Hematopoietic multipotent progenitor cell treated with erythropoietin and hydrocortisone succinate and interleukin-3 and kit ligand, for 17 days (in vitro differentiated cells): ENCODE results near the gene RAB11FIP3.

Experiments used
- DNase-seq: peaks from one replicate; pipeline ENCODE4 v3.0.0-alpha.2; 2015; ENCODE audit warnings: low spot score

Gene RAB11FIP3

DNA sequence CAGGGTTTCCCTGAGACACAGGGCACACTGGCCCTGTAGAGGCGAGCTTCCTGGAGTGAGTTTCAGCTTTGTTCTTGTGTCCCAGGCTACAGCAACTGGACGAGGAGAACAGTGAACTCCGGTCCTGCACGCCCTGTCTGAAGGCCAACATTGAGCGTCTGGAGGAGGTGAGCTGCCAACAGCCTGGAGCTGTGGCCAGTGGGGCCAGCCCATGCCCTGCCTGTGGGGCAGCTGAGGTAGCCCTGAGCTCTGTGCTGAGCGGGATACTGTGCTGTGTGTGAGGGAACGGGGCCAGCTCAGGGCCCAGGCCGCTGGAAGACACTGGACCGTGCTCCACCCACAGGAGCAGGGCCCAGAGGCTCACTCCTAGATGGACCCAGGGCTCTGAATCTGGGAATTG lies 93.4 kb downstream of the RAB11FIP3 start:
- DNase-seq, result no peak

DNA sequence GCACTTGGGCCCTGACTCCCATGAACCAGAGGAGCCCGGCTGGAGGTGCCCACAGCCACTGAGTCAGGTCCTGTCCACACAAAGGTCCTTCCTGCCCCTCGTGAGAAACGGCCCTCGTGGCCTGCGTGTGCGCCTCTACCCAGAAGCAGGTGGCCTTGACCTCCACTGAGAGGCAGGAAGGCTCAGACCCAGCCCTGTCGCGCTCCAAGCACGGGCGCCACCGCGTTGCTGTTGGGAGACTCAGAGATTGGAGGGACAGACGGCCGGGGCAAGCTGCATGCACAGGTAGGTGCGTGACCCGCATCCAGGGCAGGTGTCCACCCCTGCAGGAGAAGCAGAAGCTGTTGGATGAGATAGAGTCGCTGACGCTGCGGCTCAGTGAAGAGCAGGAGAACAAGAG lies 94.0 kb downstream of the RAB11FIP3 start:
- DNase-seq, result no peak

DNA sequence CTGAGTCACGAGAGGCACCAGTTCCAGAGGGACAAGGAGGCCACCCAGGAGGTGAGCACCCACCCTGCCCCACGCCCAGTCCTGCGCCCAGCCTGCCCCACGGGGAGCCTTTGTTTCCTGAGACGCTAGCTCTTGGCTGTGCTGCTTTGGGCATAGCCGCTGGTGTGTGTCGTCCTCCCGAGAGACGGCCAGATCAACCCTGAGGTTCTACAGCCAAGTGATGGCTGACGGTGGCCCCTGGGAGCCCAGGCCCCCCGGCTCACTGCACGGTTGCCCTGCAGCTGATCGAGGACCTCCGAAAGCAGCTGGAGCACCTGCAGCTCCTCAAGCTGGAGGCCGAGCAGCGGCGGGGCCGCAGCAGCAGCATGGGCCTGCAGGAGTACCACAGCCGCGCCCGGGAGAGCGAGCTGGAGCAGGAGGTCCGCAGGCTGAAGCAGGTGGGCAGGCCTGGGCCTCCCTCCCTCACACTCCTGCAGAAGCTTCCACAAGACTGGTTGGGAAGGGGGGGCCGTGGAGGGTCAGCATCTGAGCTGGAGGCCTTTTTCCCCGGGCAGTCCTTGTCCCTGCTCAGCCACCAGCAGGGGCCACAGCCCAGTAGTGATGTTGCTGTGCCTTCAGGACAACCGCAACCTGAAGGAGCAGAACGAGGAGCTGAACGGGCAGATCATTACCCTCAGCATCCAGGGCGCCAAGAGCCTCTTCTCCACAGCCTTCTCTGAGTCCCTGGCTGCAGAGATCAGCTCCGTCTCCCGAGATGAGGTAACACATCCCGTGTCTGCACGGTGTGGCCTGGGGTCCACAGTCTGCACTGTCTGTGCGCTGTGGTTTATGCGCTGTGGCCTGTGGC lies 94.6 kb downstream of the RAB11FIP3 start:
- no peak for DNase-seq

DNA sequence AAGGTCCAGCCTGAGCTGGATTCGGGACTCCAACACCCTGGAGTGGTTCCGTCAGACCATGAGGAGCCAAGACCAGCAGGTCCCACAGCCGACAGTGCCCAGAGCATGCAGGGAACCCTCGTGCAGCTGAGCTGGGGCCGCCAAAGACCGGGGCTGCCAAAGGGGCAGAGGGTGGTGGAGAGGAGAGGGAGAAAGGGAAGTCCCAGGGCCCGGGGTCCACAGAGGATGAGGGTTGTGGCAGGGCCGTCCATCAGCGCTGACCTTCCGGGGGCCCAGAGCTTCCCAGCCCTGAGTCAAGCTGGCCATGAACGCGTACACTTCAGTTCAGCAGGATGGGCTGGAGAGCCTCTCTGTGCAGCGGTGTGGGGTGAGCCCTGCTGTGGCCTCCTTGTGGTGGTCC lies 95.4 kb downstream of the RAB11FIP3 start:
- DNase-seq, result no peak

DNA sequence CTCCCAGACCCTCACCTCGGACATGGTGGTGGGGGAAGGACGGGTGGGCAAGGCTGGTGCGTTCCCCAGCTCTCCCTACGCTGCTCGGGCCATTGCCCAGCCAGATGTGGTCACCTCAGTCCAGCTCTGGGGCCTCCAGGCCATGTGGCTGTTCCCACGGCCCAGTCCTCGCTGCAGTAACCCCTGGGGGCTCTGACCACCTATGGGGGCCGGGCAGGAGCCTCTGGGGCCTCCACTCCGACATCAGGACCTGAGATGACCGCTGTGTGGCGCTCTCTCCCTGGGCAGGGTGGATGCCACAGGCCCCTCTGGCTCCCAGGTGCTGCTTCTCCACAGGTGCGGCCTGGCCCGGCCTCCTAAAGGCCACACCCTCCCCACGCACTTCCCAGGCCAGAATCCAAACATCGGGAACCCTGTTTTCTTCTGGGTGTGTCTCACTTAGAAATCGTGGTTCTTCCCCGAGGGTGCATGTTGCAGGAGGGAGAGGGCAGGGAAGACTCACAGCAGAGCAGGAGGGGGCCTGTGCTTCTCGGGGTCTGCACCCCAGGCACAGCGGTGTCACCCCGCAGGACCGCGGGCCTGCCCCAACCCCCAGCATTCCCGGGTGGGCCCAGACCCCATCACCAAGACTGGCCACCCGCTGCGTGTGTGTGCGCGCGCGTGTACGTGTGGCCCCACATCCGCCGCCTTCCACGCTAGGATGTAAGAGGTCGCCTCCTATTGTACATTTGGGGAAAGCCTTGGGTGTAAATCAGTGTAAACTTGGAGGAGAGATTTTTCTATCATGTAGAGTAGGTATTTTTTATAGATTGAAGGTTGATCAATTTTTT lies 96.1 kb downstream of the RAB11FIP3 start:
- DNase-seq, result no peak

DNA sequence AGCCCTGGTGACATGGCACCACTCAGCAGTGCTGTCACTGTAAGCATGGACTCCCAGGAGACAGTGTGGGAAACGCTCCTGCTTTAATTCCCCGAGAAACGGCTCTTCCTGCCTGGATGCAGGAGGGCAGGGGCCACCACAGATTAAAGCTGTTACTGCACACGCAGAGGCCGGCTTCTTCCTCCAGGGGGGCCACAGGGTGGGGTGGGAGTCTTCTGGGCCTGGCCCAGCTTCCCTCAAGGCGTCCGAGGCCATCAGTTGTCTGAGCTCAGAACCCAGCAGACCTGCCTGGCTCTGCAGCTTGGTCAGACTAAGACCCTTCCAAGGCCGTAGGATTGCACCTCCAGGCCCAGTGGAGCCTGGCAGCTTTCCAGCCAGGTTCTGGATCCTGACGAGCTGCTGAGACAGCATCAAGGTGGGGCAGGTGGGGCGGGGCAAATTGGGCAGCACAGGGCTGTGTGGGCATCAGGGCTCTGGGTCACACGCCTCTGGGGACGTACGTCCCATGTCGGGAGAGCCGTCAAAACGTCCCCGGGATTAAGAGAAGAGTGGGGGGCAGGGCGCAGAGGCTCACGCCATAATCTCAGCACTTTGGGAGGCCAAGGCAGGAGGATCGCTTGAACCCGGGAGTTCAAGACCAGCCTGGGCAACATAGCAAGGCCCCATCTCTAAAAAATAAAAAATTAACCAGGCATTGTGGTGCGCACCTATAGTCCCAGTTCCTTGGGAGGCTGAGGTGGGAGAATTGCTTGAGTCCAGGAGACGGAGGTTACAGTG lies 97.1 kb downstream of the RAB11FIP3 start:
- no peak for DNase-seq

DNA sequence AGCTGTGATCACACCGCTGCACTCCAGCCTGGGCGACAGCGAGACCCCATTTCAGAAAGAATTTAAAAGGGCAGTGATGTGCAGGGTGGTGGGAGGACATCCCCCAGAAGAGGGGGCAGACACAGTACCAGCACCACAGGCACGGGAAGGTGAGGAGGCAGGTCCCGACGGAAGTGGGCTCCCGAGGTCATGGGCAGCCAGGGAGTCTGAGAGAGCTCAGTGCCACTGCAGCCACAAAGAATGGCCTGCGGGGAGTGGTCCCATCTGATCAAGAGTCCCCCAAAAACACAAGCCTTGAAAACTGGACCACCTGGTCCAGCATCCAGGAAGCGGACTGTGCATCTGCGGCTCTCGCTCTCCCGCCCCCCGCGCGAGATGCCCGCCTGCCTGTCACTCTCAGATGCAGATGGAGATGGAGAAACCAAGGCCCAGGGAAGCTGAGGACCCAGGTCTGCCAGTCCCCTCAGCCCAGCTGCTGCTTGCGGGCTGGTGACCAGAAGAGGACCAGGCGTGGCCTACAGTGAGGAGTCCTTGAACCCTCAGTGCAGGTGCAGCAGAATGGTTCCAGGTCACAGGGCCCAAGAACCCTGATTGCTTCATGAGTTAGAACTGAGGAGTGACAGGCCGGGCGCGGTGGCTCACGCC lies 97.8 kb downstream of the RAB11FIP3 start:
- no peak for DNase-seq

DNA sequence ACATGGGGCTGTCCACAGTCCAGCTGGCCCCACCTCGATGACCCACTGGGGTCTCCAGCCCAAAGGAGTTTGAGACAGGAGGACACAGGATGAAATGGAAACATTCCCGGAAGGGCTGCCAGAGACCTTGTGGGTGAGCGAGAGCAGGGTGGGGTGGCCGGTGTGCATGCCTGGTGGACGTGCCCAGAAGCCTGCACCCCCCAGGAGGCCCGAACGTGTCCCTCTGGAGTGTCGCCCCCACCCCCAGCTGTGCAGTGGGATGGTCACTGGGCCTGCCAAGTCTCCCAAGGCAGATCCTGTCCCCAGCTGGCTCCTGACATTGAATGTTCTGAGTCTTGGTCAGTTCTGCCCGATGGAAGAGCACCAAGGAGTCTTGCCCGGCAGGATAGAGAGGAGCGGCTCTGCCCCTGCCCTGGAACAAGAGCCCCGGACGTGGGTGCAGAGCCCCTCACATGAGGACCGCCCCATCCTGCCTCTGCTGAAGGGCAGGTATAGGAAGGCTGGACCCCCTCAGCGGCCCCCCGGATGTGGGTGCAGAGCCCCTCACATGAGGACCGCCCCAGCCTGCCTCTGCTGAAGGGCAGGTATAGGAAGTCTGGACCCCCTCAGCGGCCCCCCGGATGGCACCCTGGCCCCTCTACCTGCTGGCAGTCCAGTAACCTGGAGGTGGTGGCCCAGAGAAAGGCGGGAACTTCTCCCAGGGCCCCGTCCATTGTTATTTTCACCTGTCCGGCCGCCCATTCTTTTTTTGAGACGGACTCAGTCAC lies 99.0 kb downstream of the RAB11FIP3 start:
- no peak for DNase-seq

DNA sequence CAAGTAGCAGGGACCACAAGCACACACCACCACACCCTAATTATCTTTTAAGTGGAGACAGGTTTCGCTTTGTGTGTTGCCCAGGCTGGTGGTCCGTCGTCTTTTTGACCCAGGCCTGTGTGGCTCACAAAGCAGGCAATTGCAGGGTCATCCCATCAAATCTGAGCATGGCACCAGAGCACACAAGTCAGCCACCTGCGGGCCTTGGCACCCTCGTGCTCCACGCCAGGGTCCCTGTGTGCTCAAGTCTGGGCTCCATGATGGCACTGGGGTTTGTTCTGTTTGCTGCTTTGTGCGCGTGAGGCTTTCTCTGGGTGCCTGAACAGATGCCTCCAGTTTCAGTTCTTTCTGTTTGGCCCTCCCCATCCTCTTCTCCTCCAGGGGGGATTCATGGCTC lies 99.7 kb downstream of the RAB11FIP3 start:
- DNase-seq, result no peak

DNA sequence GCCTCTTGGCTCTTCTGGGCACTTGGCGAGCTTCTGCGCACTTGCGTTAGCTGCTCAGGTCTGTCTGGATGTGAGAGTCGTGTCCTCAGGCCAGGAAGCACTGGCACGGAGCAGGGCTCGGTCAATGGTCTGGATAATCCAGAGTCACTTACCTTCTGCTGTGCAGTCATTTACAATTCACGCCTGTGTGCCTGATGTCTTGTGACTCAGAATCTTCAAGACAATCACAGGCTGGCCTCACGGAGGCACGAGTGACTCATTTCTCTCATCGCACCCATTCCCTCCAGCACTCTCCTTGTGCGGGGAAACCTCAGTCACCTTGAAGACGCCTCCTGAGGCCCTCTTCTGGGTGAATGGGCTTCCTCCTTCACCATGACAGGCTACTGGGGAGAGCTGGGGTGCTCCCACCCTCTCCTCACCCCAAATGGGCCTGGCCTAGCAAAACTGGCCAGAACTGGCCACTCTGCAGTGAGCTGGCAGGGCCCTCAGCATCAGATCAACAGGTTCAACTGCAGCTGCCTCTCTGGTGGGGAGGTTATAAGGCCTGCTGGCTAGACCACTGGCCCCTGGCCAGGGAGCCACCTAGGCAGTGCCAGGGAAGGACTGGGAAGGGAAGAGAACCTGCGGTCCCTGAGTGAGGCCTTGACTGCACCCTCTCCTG lies 100.2 kb downstream of the RAB11FIP3 start:
- DNase-seq, result no peak

DNA sequence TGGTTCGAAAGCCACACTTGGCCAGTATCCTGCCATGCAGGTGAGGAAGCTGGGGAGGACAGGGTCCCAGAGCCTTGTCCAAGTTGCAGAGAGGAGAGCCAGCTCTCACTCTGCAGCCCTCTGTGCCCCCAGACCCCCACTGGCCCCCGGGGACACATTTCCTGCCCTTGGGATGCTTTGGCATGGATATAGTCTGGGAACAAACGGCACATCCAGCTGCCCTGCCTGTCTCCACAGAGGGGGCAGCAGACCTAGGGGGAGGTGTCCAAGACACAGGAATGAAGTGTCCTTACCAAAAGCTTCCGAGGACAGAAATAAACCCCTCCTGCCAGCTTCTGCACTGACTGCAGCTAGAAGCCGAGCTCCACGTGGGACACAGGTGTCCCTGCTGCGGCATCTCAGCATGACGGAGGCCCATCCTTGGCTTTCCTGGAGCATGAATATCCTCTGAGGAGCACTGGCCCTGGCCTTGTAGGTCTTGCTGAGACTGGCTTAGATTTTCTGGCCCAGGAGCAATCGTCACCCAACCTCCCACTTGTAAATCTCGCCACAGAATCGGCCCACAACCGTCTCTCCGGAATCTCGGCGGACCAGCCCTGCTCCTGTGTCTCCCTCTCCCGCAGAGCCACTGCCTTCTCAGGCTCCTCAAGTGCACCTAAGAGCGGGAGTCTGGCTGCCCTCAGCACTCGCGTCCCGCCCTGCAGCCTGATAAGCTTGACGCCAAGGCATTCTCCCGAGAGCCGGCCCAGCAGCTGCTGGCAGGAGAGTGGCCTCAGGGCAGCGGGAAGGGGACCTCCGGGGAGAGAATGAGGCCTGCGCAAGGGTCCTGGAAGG lies 100.9 kb downstream of the RAB11FIP3 start:
- DNase-seq, result peak; percentile 50

DNA sequence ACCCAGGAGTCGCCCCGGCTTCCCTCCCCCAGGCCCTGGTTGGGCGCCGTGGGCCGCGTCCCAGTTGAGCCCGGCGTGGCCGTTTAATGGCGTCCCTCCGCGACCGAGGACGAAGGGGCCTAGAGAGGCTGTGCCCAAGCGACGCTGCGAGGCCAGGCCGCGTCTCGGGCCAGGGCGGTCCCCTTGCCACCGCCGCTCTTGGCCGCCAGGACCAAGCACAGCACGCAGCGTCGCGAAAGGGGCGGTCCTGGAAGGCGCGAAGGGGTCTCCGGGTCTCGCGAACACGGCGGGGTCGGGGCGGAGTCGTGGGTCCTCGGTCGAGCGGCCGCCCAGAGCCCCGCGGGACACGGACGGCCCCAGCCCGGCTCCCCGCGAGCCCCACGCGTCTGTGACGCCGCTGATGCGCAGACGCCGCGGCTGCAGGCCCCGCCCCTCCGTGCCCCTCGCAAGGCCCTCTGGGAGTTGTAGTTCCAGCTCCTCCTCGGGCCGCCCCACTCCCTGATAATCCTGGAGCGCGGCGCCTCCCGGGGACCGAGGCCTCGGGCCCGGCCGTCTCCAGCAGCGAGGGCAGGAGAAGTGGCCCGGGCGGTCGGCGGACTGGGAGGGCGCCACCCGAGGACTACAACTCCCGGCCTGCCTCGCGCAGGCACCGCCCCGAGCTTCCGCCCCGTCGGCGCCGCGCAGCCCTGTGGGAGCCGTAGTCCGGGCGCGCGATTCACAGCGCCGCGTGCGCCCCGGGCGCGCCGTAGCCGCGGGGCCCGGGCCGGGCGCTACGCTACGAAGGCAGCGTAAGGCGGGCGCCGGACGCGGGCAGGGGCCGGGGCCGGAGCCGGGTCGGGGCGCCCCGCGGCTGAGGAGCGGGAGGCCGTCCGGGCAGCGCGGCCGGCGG lies 101.8 kb downstream of the RAB11FIP3 start, which contains the start of gene CAPN15:
CAPN15 (plus strand) TSS at position 698 of the 889 bp plus-strand sequence. CDS start 19,127 bp downstream, outside the sequence.
- DNase-seq, result peak; percentile 91

DNA sequence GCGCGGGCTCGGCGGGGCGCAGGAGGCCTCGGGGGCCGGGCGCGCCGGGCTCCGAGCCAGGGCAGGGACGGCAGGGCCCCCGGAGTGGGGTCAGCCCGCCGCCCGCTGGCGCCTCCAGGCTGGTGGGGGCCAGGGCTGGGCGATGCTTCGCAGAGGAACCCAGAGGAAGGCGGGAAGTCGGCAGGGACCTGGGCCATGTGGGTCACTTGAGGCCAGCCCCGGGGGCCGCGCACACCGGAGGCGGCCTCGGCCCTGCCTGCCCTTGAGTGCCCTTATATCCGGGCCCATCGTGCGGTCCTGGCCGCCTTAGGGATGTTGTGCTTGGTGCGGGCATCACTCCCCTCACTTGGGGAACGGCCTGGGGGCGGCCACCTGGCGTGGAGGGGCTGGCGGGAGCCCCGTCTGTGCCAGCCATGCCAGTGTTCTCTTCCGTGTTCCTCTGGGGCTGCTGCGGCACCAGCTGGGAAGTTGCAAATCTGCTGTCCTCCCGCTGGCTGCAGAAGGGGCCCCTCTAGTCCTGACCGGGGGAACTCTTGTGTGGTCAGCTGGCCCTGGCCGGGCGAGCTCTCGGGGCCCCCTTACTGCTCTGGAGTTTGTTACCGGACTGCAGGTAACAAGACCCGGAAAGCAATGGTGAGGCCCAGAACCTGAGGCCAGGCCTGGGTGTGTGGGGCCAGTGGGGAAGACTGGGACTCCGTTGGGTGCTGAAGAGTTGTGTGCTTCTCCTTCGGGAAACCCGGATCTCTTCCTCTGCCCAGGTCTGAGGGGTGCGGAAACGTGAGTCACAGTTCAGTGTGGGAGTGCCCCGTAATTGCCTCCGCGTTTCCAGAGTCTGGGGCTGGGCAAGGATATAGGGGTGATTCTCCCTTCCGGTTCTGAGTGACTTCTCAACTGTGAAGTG lies 102.9 kb downstream of the RAB11FIP3 start:
- DNase-seq, result peak; percentile 63

DNA sequence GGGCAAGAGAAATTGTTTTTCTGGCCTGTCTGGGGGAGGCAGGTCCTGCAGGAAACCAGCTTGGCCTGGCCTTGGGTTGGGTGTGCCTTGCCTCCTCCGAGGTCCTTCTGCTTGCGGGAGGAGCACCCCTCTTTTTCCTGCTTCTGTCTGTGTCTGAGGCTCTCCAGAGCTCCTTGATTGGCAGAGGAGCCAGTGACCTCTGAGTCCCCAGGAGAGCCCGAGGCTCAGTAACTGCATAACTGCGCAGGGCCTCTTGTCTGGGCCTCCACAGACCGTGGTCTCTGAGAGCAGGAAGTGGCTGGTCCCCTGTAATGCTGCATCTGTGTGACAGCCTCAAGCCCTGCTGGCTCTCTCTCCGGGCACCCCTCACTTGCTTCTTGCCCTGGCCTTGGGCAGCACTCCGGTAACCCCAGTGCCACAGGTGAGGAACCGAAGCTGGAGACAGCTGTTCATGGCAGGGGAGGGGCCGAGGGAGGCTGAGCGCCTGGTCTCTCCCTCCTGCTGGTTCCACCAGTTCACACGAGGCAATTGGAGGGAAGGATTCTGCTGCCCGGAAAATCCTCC lies 103.6 kb downstream of the RAB11FIP3 start:
- no peak for DNase-seq

DNA sequence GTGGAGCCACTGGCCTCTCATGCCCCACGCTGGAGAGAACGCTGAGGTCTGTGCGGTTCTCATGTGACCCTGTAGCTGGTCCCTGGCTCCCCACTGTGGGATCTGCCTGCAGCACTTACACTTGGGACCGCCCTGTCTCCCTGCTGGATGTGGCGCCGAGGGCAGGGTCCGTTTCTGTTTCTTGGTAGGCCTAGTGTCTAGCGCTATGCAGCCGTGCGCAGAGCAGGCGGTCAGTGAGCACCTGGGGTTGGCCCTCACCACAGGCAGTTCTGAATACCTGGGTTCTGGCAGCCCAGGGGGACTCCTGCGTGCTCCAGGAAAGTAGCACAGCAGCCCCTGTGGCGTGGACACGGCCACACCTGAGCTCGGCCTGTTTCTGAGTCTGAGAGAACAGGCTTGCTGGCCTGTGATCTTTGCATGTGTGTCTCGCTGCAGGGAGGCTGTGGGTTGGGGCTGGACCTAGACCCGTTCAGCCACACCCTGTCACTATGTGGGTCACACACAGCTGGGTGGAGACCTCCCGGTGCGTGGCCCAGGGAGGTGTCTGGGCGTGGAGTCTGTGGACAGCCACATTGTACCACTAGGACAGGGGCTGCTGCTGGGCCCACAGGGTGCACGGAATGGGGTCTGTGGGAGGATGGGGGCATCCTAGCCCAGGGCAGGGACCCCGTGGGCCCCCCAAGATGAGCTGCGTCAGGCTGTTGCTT lies 104.8 kb downstream of the RAB11FIP3 start:
- no peak for DNase-seq

DNA sequence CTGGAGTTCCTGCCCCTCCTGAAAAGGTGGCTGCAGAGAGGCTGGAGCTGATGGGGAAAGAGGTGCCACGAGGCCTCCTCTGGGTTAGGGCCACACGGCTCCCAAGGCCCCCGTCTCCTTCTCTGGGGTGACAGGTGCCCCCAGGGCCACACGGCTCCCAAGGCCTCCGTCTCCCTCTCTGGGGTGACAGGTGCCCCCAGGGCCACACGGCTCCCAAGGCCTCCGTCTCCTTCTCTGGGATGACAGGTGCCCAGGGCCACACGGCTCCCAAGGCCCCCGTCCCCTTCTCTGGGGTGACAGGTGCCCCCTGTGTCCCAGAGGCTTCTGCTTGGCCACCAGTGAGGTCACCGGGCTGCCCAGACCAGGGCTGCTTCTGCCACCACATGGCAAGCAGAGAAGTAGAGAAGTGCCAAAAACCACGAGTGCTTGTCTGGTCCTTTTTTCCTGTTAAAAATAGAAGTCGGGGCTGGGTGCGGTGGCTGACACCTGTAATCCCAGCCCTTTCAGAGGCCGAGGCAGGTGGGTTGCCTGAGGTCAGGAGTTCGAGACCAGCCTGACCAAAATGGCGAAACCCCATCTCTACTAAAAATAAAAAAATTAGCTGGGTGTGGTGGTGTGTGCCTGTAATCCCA lies 106.2 kb downstream of the RAB11FIP3 start:
- DNase-seq, result no peak
